Measurements from ENCODE around the gene ARHGAP12.

ARHGAP12 gene

DNA sequence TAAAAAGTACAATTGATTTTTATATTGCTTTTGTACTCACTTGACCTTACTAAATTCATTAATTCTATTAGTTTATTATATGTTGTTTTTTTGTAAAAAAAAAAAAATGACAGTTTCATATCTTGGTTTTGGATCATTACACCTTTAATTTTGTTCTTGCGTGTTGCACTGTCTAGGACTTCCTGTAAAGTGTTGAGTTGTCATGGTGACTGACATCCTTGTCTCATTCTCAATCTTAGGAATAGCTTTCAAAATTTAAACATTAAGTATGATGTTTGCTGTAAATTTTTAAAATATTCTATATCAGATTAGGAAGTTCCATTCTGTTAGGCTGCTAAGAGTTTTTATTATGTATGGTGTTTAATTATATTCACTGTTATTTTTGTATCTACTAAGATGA, 139.1 kb downstream of the ARHGAP12 start:
- in situ Hi-C loops (cut with MboI; ENCODE audit: low sequenced_read_pairs, unreplicated experiment), result no loop called here
- TF ChIP-seq, protein P1, sequence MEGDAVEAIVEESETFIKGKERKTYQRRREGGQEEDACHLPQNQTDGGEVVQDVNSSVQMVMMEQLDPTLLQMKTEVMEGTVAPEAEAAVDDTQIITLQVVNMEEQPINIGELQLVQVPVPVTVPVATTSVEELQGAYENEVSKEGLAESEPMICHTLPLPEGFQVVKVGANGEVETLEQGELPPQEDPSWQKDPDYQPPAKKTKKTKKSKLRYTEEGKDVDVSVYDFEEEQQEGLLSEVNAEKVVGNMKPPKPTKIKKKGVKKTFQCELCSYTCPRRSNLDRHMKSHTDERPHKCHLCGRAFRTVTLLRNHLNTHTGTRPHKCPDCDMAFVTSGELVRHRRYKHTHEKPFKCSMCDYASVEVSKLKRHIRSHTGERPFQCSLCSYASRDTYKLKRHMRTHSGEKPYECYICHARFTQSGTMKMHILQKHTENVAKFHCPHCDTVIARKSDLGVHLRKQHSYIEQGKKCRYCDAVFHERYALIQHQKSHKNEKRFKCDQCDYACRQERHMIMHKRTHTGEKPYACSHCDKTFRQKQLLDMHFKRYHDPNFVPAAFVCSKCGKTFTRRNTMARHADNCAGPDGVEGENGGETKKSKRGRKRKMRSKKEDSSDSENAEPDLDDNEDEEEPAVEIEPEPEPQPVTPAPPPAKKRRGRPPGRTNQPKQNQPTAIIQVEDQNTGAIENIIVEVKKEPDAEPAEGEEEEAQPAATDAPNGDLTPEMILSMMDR (IDR thresholded peaks at IDR 0.05; ENCODE audit: borderline replicate concordance, control extremely low read depth, extremely low read depth, insufficient read depth, missing control alignments), result no peak
- DNase-seq (ENCODE audit: low spot score), result no peak

DNA sequence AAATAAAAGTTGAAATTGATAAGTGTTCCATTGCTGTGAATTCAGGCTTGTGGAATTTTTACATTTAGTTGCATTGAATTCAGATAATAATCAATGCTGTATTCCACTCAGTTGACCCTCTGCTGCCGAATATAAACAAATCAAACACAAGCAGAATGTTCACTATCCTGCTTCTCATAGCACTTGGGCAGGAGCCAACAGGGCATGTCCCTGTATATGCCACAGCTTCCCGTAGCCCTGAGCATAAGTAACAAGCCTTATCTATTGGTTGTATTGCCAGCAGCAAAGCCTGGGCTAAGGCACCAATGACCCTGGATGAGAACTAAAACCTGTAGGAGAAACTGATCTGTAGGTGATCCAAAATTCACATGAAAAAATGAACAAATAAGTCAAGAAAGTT, 145.9 kb downstream of the ARHGAP12 start:
- in situ Hi-C loops (cut with MboI; ENCODE audit: low sequenced_read_pairs, unreplicated experiment), result no loop called here
- DNase-seq (ENCODE audit: low spot score), result no peak
- TF ChIP-seq, protein P1 (IDR thresholded peaks at IDR 0.05; ENCODE audit: borderline replicate concordance, control extremely low read depth, extremely low read depth, insufficient read depth, missing control alignments), result no peak

DNA sequence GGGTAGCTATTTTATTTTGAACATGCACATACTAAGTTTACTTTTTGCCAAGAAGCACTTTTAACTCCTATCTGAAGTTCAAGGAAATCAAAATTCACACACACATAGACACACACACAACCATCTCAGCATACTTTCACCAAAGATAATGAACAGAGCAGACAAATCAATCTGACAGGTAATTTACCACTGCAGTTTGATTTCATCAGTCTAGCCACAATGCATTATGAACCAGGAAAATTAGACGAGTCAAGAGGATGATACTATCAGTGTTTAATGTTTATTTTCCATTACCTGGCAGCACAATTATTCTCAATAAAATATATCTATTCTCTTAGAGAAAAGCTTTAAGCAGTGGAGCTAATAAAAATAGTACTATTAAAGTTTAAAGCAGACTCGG, 147.9 kb downstream of the ARHGAP12 start:
- TF ChIP-seq, protein P1 (IDR thresholded peaks at IDR 0.05; ENCODE audit: borderline replicate concordance, control extremely low read depth, extremely low read depth, insufficient read depth, missing control alignments), result no peak
- in situ Hi-C loops (cut with MboI; ENCODE audit: low sequenced_read_pairs, unreplicated experiment), result no loop called here
- no peak for DNase-seq (ENCODE audit: low spot score)

DNA sequence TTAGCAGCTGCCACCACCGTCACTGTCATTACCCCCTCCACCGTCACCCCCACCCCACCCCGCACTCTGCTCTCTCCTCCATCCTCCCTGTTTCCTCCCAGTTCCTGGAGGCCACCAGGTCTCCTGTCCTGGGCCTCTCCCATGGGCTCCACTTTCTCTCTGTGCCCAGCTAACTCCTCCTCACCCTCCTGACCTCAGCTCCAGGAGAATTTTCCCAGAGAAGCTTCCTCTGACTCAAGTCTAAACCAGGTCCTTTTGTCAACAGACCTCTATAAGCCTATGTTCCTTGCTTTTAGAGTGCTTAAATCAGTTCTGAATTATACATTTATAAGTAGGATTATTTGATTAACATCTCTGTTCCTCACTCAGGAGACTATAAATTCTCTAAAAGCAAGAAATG, 150.0 kb downstream of the ARHGAP12 start:
- DNase-seq (ENCODE audit: low spot score), result no peak
- in situ Hi-C loops (cut with MboI; ENCODE audit: low sequenced_read_pairs, unreplicated experiment), result no loop called here
- TF ChIP-seq, protein P1 (IDR thresholded peaks at IDR 0.05; ENCODE audit: borderline replicate concordance, control extremely low read depth, extremely low read depth, insufficient read depth, missing control alignments), result no peak

DNA sequence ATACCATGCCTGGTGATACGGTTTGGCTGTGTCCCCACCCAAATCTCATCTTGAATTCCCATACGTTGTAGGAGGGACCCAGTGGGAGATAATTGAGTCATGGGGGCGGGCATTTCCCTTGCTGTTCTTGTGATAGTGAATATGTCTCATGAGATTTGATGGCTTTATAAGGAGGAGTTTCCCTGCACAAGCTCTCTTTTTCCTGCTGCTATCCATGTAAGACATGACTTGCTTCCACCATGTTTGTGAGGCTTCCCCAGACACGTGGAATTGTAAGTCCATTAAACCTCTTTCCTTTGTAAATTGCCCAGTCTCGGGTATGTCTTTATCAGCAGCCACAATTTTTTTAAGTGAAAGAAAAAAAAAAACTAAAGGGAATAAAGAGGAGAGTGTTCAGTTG, 152.5 kb downstream of the ARHGAP12 start:
- TF ChIP-seq, protein P1 (IDR thresholded peaks at IDR 0.05; ENCODE audit: borderline replicate concordance, control extremely low read depth, extremely low read depth, insufficient read depth, missing control alignments), result no peak
- no peak for DNase-seq (ENCODE audit: low spot score)
- in situ Hi-C loops (cut with MboI; ENCODE audit: low sequenced_read_pairs, unreplicated experiment), result no loop called here

DNA sequence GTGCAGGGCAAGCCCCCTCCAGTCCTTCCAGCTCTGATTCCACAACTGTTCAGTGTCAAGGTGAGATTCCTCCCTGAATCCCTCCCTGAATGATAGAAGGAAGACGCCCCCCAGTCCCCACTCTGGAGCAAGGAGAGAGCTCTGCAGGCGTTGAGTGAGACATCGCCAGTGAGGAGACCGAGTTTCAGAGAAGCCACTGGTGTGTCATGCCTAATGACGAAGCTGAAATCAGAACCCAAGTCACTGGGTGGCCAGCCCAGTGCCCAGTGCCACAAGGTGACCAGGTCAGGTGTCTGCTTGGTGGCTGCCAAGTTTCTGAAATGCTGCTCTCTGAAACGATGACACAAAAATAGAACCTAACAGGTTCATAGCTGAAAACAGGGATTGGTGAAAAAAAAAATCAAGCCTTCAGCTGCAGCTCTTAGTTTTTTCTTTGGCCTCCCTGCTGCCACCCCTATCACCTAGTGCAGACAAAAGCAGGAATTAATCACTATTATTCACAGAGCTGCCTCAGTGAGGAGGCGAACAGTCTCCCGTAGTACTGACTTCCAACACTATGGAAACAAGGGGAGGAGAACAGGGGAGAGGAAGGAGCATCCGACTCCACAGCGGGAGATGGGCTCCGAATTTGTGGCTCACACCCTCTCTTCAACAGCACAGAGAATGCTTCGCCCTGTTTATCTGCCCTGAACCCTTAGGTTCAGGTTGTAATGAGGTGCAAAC, 153.5 kb downstream of the ARHGAP12 start:
- no peak for DNase-seq (ENCODE audit: low spot score)
- in situ Hi-C loops (cut with MboI; ENCODE audit: low sequenced_read_pairs, unreplicated experiment), result no loop called here
- TF ChIP-seq, protein P1 (IDR thresholded peaks at IDR 0.05; ENCODE audit: borderline replicate concordance, control extremely low read depth, extremely low read depth, insufficient read depth, missing control alignments), result no peak

Data from GM13976 (cell line).